ENCODE data around the gene CELF5. TPM values are rescaled to one million over a fixed set of nuclear protein-coding genes. Genes with fewer than 3 reads are reported as not detected.
"Not testable (repeated sequence)": the region's sequence is repeated elsewhere in the genome, so short reads cannot be mapped to it uniquely, and the experiment has no call there.

Gene CELF5
- total RNA-seq, 1 donor from 2014 or later, result not detected

- Histone ChIP-seq H3K27ac (ENCODE audit: low read depth, low read length) (peak overlapping the region; percentile 94), H3K9ac (ENCODE audit: low read depth in 1 of 3, low read length in 3 of 3) (peak overlapping the region; percentile 64 to 72 (median 69)), H3K36me3 (ENCODE audit: control insufficient read depth in 3 of 3, insufficient read depth in 3 of 3, low read length in 3 of 3) (no peaks in the 10 kb centered on the region), H3K9me3 (ENCODE audit: control insufficient read depth in 3 of 3, low read length in 3 of 3) (no peaks in the 10 kb centered on the region), H3K4me3 (ENCODE audit: low read length in 3 of 3) (peak overlapping the region in 1 of 3 donors; percentile 22), H3K27me3 (ENCODE audit: control insufficient read depth in 3 of 3, insufficient read depth in 3 of 3, low read length in 3 of 3) (no peaks in the 10 kb centered on the region), H3K4me1 (ENCODE audit: control insufficient read depth in 3 of 3, insufficient read depth in 3 of 3, low read length in 3 of 3) (peaks cover 26 to 37% (median 32%) of the 10 kb centered on the region in 3 donors)
These were observed 112.4 kb downstream of the CELF5 start for GRCh38 chr19:3336680-3337523.

- no peak overlapping the region for H3K9ac ChIP-seq (ENCODE audit: low read depth in 1 of 3, low read length in 3 of 3)
- no peak overlapping the region for H3K27ac ChIP-seq (ENCODE audit: low read depth, low read length)
- H3K9me3 ChIP-seq (ENCODE audit: control insufficient read depth in 3 of 3, low read length in 3 of 3), result no peaks in the 10 kb centered on the region
- H3K4me1 ChIP-seq (ENCODE audit: control insufficient read depth in 3 of 3, insufficient read depth in 3 of 3, low read length in 3 of 3), result peaks cover 26 to 41% (median 32%) of the 10 kb centered on the region in 3 donors
- no peaks in the 10 kb centered on the region for H3K27me3 ChIP-seq (ENCODE audit: control insufficient read depth in 3 of 3, insufficient read depth in 3 of 3, low read length in 3 of 3)
- H3K36me3 ChIP-seq (ENCODE audit: control insufficient read depth in 3 of 3, insufficient read depth in 3 of 3, low read length in 3 of 3), result no peaks in the 10 kb centered on the region
- H3K4me3 ChIP-seq (ENCODE audit: low read length in 3 of 3), result no peak overlapping the region
These were observed 114.2 kb downstream of the CELF5 start for GRCh38 chr19:3338541-3339181.

GRCh38 chr19:3340340-3340739, 115.9 kb downstream of the CELF5 start:
- H3K9me3 ChIP-seq (ENCODE audit: control insufficient read depth in 3 of 3, low read length in 3 of 3), result no peaks in the 10 kb centered on the region

GRCh38 chr19:3342246-3342645, 117.8 kb downstream of the CELF5 start:
- no peak overlapping the region for H3K9ac ChIP-seq (ENCODE audit: low read depth in 1 of 3, low read length in 3 of 3)
- no peak overlapping the region for H3K4me3 ChIP-seq (ENCODE audit: low read length in 3 of 3)
- H3K27ac ChIP-seq (ENCODE audit: low read depth, low read length), result no peak overlapping the region
- H3K27me3 ChIP-seq (ENCODE audit: control insufficient read depth in 3 of 3, insufficient read depth in 3 of 3, low read length in 3 of 3), result no peaks in the 10 kb centered on the region
- no peaks in the 10 kb centered on the region for H3K9me3 ChIP-seq (ENCODE audit: control insufficient read depth in 3 of 3, low read length in 3 of 3)
- H3K36me3 ChIP-seq (ENCODE audit: control insufficient read depth in 3 of 3, insufficient read depth in 3 of 3, low read length in 3 of 3), result no peaks in the 10 kb centered on the region
- peaks cover 20 to 35% (median 26%) of the 10 kb centered on the region in 3 donors for H3K4me1 ChIP-seq (ENCODE audit: control insufficient read depth in 3 of 3, insufficient read depth in 3 of 3, low read length in 3 of 3)

More at GRCh38 chr19:3340340-3340739, 115.9 kb downstream of the CELF5 start:
- Histone ChIP-seq H3K27me3 (ENCODE audit: control insufficient read depth in 3 of 3, insufficient read depth in 3 of 3, low read length in 3 of 3) (no peaks in the 10 kb centered on the region), H3K4me3 (ENCODE audit: low read length in 3 of 3) (no peak overlapping the region), H3K4me1 (ENCODE audit: control insufficient read depth in 3 of 3, insufficient read depth in 3 of 3, low read length in 3 of 3) (peaks cover 28 to 40% (median 32%) of the 10 kb centered on the region in 3 donors), H3K27ac (ENCODE audit: low read depth, low read length) (no peak overlapping the region), H3K9ac (ENCODE audit: low read depth in 1 of 3, low read length in 3 of 3) (no peak overlapping the region), H3K36me3 (ENCODE audit: control insufficient read depth in 3 of 3, insufficient read depth in 3 of 3, low read length in 3 of 3) (no peaks in the 10 kb centered on the region)

GRCh38 chr19:3342962-3343361, 118.5 kb downstream of the CELF5 start:
- Histone ChIP-seq H3K4me1 (ENCODE audit: control insufficient read depth in 3 of 3, insufficient read depth in 3 of 3, low read length in 3 of 3) (peaks cover 16 to 31% (median 22%) of the 10 kb centered on the region in 3 donors), H3K27ac (ENCODE audit: low read depth, low read length) (peak overlapping the region; percentile 25)
- H3K27me3 ChIP-seq (ENCODE audit: control insufficient read depth in 3 of 3, insufficient read depth in 3 of 3, low read length in 3 of 3); H3K9me3 ChIP-seq (ENCODE audit: control insufficient read depth in 3 of 3, low read length in 3 of 3); H3K4me3 ChIP-seq (ENCODE audit: low read length in 3 of 3); H3K9ac ChIP-seq (ENCODE audit: low read depth in 1 of 3, low read length in 3 of 3); H3K36me3 ChIP-seq (ENCODE audit: control insufficient read depth in 3 of 3, insufficient read depth in 3 of 3, low read length in 3 of 3): not testable (repeated sequence)

- H3K27ac ChIP-seq (ENCODE audit: low read depth, low read length), result no peak overlapping the region
- peaks cover 16 to 25% (median 20%) of the 10 kb centered on the region in 3 donors for H3K4me1 ChIP-seq (ENCODE audit: control insufficient read depth in 3 of 3, insufficient read depth in 3 of 3, low read length in 3 of 3)
- H3K27me3 ChIP-seq (ENCODE audit: control insufficient read depth in 3 of 3, insufficient read depth in 3 of 3, low read length in 3 of 3), result no peaks in the 10 kb centered on the region
- H3K4me3 ChIP-seq (ENCODE audit: low read length in 3 of 3), result peak overlapping the region; percentile 51 to 65 (median 54)
- no peaks in the 10 kb centered on the region for H3K9me3 ChIP-seq (ENCODE audit: control insufficient read depth in 3 of 3, low read length in 3 of 3)
- no peaks in the 10 kb centered on the region for H3K36me3 ChIP-seq (ENCODE audit: control insufficient read depth in 3 of 3, insufficient read depth in 3 of 3, low read length in 3 of 3)
- H3K9ac ChIP-seq (ENCODE audit: low read depth in 1 of 3, low read length in 3 of 3), result peak overlapping the region in 1 of 3 donors; percentile 66
These were observed 119.4 kb downstream of the CELF5 start for GRCh38 chr19:3343619-3344502.

GRCh38 chr19:3344608-3345598, 120.4 kb downstream of the CELF5 start:
- Histone ChIP-seq H3K4me3 (ENCODE audit: low read length in 3 of 3) (no peak overlapping the region), H3K36me3 (ENCODE audit: control insufficient read depth in 3 of 3, insufficient read depth in 3 of 3, low read length in 3 of 3) (no peaks in the 10 kb centered on the region), H3K9ac (ENCODE audit: low read depth in 1 of 3, low read length in 3 of 3) (no peak overlapping the region), H3K4me1 (ENCODE audit: control insufficient read depth in 3 of 3, insufficient read depth in 3 of 3, low read length in 3 of 3) (peaks cover 16 to 24% (median 20%) of the 10 kb centered on the region in 3 donors), H3K27me3 (ENCODE audit: control insufficient read depth in 3 of 3, insufficient read depth in 3 of 3, low read length in 3 of 3) (no peaks in the 10 kb centered on the region), H3K27ac (ENCODE audit: low read depth, low read length) (no peak overlapping the region), H3K9me3 (ENCODE audit: control insufficient read depth in 3 of 3, low read length in 3 of 3) (no peaks in the 10 kb centered on the region)

- H3K9ac ChIP-seq (ENCODE audit: low read depth in 1 of 3, low read length in 3 of 3), result peak overlapping the region in 2 of 3 donors; percentile 59 to 64
- H3K27ac ChIP-seq (ENCODE audit: low read depth, low read length), result peak overlapping the region; percentile 47
- H3K4me1 ChIP-seq (ENCODE audit: control insufficient read depth in 3 of 3, insufficient read depth in 3 of 3, low read length in 3 of 3), result peaks cover 16 to 29% (median 20%) of the 10 kb centered on the region in 3 donors
- no peaks in the 10 kb centered on the region for H3K27me3 ChIP-seq (ENCODE audit: control insufficient read depth in 3 of 3, insufficient read depth in 3 of 3, low read length in 3 of 3)
- H3K36me3 ChIP-seq (ENCODE audit: control insufficient read depth in 3 of 3, insufficient read depth in 3 of 3, low read length in 3 of 3), result no peaks in the 10 kb centered on the region
- H3K4me3 ChIP-seq (ENCODE audit: low read length in 3 of 3), result peak overlapping the region in 1 of 3 donors; percentile 22
- H3K9me3 ChIP-seq (ENCODE audit: control insufficient read depth in 3 of 3, low read length in 3 of 3), result no peaks in the 10 kb centered on the region
These were observed 121.5 kb downstream of the CELF5 start for GRCh38 chr19:3345850-3346460.
